Gastroesophageal sphincter (tissue), 3 donors: Measurements from ENCODE around the gene IL25.

ENCODE experiments used
- CTCF ChIP-seq, 4 experiments: fragments of 200-600 bp in 2 of 4; fragments of 450-650 bp in 2 of 4; sonication (generic) in 1 of 4; IDR thresholded peaks; one replicate each; pipeline ENCODE4 v1.5.1; 2017 to 2019; ENCODE audit warnings: antibody characterized with exemption in 4 of 4, mild to moderate bottlenecking in 2 of 4, moderate library complexity in 2 of 4
- EP300 ChIP-seq: sonication (generic); formaldehyde crosslinking; IDR thresholded peaks from one replicate; pipeline ENCODE4 v1.6.1; 2017; ENCODE audit warnings: antibody characterized with exemption, mild to moderate bottlenecking
- POLR2A ChIP-seq, 2 donors: fragments of 450-650 bp; IDR thresholded peaks; one replicate each; pipeline ENCODE4 v1.6.1; 2017; ENCODE audit warnings: antibody characterized with exemption in 2 of 2, mild to moderate bottlenecking in 2 of 2, moderate library complexity in 1 of 2

- TF ChIP-seq EP300 (no peak), CTCF (IDR thresholded peaks at IDR 0.05) (no peak), POLR2A (IDR thresholded peaks at IDR 0.05) (no peak)
These were observed 34.2 kb downstream of the IL25 start for GRCh38 chr14:23406725-23407355.
